NCI-H510A treated with DMSO at 0.1 percent for 48 hours (cell line): ENCODE data around the gene TRNAU1AP.
"Not testable (repeated sequence)": the region's sequence is repeated elsewhere in the genome, so short reads cannot be mapped to it uniquely, and the experiment has no call there.

Source experiments
- DNase-seq: peaks from one replicate; lab custom pipeline; 2025; lab: John Stamatoyannopoulos, UW

TRNAU1AP gene

DNA sequence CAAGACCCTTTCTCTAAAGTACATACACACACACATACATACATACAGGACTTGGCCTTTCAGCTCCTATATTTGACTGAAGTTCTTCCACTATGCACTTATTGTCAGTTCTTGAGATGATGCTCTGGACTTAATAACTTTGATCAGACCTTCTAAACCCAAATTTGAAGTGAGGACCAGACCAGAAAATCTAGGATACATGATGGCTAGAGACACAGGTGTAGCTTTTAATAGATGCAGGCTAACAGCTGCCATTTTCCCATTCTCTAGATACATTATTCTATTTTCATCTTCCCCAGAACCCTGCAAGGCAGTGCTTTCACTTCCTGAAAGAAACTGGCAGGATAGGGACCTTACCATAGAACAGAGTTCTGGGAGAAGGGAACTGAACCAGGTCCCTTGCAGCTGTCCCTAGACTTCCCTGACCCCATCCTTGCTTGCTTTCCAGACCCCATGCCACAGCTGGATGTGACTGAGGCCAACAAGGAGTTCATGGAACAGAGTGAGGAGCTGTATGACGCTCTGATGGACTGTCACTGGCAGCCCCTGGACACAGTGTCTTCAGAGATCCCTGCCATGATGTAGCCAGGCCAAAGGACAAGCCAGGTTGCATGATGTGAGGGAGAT lies 24.3 kb downstream of the TRNAU1AP start:
- DNase-seq: no peak

- no peak for DNase-seq
Measured at GRCh38 chr1:28577738-28578536, 25.1 kb downstream of the TRNAU1AP start.

GRCh38 chr1:28578696-28579218 lies 25.9 kb downstream of the TRNAU1AP start:
- no peak for DNase-seq

DNA sequence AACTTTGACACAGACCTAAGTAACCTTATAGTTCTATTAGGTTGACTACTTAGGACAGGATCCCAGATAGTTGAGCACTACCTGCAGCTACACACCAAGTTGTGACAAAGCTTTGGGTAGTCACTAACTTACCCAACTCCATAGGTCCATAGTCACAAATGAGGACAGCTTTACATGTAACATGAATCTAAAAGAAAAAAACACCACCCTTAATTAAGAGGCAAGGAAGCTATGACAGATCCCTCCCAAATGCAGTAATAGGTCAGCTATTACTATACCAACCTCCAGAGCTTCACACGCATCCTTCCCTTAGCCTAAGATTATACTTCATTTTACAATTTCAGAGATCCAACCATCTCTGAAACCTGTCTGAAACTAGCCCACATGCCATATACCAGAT lies 26.5 kb downstream of the TRNAU1AP start:
- no peak for DNase-seq

DNA sequence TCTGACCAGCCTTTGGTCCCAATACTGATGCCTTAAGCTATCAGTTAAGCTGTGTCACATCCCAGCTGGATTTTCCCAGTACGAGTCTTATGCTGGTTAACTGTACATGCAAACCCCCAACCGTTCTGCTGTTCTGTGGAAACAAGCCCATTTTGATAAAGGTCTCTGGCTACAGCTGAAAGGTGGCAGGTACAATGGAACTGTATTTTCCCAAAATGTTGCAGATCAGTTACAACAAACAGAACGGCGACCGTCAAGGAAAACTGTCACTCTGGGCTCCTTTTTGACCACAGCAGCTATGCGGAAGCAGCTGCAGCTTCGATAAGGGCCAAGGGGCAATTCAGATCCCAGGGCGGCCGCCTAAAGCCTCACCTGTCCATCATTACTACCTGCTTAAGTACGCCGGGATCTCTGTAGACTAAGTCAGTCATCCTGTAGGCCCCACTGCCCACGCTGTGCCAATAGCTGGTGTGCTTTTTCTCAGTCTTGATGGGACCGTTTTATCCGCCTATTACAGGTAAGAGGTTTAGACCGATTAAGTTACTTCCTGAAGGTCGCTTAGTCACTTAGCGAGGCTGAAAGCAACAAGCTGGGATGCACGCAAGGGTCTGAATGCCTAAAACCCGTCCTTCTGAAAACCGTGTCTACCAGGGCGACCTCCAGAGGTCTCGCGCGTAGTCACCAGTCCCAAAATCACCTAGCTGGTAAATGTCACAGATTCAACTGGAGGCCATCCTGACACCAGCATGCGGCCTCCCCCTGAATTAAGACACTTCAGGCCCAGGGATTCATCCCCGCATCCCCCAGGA lies 28.0 kb downstream of the TRNAU1AP start:
- peak; percentile 67 for DNase-seq

- DNase-seq: peak; percentile 93
Measured at GRCh38 chr1:28581531-28582247, 28.8 kb downstream of the TRNAU1AP start.

DNA sequence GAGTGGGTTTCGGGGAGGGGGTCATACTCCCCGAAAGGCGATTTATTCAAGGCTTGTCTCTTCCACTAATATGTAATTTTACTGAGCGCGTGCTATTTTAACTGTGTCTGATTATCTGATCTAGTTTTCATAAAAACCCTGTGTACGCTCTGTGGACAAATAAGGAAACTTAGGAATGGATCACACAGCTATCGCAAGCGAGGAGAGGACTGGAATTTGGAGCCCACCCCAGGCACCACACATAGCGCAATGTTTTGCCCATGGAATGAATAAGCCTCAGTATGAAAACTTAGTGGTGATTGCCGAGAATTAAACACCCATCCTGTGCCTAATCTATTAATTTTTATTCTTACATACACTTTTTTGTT lies 29.3 kb downstream of the TRNAU1AP start:
- peak; percentile 51 for DNase-seq

- DNase-seq: not testable (repeated sequence)
Measured at GRCh38 chr1:28586585-28587391, 33.9 kb downstream of the TRNAU1AP start.

DNA sequence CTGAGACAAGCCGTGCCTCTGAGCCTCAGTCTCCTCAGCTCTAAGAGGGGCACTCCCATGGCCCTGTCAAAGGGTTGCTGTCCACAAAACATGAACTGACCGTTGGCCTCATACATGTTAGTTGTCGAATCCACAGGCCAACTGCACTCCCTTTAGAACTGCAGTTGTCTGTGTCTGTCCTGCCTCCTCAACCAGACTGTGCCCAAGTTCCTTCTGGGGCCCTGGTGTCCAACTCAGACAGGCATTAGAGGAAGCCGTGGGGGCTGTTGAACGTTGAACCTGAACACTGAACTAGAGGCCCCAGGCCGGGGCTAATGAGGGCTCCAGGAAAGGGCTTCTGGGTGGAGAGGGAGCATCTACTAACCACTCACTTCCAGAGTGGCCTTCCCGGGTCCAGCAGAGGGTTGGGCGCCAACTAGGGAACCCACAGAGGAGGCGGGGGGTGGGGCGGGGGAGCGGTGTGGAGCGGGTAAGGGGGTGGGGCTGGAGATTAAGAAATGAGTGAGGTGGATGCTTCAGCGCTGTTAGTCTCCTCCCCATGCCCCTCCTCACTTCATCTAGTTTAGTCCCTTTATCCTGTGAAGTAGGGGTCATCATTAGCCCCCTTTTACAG lies 38.9 kb downstream of the TRNAU1AP start, which contains the start of gene RAB42:
RAB42 (plus strand) TSS at position 558 of the 613 bp plus-strand sequence. CDS start 247 bp downstream, outside the sequence.
- DNase-seq: peak; percentile 36

GRCh38 chr1:28592321-28593071 lies 39.6 kb downstream of the TRNAU1AP start:
- no peak for DNase-seq

GRCh38 chr1:28593988-28594356 lies 41.1 kb downstream of the TRNAU1AP start:
- not testable (repeated sequence) for DNase-seq

GRCh38 chr1:28594686-28595411 lies 42.0 kb downstream of the TRNAU1AP start:
- DNase-seq: not testable (repeated sequence)

DNA sequence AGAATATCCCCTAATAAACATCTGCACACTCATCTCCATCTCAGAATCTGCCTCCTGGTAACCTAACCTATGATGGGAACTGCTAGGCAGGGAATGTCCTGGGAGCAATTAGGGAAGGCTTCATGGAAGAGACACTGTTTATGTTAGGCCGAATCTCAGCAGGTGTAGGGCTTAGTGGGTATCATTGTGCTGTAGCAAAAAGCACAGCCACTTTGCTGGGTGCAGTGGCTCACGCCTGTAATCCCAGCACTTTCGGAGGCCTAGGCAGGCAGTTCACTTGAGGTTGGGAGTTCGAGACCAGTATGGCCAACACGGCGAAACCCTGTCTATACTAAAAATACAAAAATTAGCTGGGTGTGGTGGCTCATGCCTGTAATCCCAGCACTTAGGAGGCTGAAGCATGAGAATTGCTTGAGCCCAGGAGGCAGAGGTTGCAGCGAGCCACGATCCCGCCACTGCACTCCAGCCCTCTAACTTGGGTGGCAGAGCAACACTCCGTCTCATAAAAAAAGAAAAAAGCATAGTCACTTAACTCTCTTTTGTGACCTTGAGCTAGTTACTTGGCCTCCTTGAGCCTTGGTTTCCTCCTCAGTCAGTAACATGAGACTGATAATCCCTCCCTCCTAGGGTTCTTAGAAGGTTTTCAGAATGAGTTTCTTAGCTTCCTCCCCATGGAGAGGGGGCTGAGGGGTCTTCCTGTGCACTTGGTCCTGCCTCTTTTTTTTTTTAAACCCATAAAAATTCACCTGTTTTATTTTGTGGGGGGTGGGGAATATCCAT lies 42.7 kb downstream of the TRNAU1AP start:
- no peak for DNase-seq

GRCh38 chr1:28596276-28596675 lies 43.4 kb downstream of the TRNAU1AP start:
- not testable (repeated sequence) for DNase-seq

- DNase-seq: no peak
Measured at GRCh38 chr1:28601696-28602095, 48.8 kb downstream of the TRNAU1AP start.

DNA sequence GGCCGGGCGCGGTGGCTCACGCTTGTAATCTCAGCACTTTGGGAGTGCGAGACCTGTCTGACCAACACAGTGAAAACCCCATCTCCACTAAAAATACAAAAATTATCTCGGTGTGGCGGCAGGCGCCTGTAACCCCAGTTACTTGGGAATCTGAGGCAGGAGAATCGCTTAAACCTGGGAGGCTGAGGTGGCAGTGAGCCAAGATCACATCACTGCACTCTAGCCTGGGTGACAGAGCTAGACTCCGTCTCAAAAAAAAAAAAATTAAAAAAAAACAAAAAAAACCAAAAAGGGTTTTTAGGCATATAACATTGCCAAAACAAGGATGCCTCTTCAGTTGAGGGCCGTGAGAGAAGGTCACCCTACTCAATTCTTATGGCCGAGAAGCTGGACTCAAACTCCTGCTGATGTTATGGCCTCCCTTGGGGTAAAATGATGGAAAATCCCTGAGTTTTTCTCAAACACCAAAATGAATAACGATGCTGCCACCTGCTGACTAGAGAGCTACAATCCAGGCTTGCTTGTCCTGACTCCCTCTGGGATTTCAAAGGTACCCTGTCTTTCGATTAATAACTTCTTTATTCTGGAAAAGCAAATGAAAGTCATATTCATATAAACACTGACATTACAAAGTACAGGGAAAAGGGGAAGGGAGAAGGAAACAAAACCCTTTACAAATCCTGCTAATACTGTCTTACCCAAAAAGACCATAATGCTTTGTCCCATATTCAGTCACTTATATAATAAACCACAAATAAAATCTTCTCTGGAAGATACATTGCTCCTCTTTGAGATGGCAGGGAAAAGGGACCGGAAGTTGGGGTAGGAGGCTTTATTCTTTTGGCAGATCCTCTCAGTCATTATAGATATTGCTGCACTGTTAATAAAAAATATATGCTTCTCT lies 49.9 kb downstream of the TRNAU1AP start:
- peak; percentile 49 for DNase-seq

GRCh38 chr1:28604411-28604810 lies 51.5 kb downstream of the TRNAU1AP start:
- no peak for DNase-seq
